ENCODE measurements around the gene PRR16.

Gene PRR16

DNA sequence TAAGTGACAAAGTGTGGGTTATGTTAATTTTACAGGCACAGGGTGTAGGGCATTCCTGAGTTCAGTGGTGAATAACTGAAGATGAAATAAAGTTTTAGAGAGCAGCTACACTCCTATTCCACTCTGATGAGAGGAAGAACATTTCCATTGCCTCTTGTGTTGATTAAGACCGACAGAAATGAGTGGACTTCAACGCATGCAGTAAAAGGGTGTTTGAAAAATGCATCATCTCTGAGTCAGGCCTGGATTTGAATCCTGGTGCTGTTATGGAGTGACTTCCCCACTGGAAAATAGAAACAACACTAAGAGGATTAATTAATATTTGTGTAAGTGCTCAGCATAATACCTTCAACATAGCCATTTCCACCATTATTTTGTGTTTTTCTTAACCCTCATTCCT lies 86.3 kb downstream of the PRR16 start:
- no peak overlapping the region for H3K27ac ChIP-seq (ENCODE audit: low read depth, low read length)
- no peaks in the 10 kb centered on the region for H3K27me3 ChIP-seq (ENCODE audit: control insufficient read depth in 5 of 5, insufficient read depth in 4 of 5, low read length in 5 of 5)
- no peaks in the 10 kb centered on the region for H3K4me1 ChIP-seq (ENCODE audit: control insufficient read depth in 5 of 5, insufficient read depth in 5 of 5, low read length in 5 of 5)
- no peak overlapping the region for H3K4me3 ChIP-seq (ENCODE audit: low read depth in 1 of 5, low read length in 5 of 5)
- H3K9ac ChIP-seq (ENCODE audit: low read length in 5 of 5): no peak overlapping the region
- H3K36me3 ChIP-seq (ENCODE audit: control insufficient read depth in 5 of 5, insufficient read depth in 5 of 5, low read length in 5 of 5): no peaks in the 10 kb centered on the region
- H3K9me3 ChIP-seq (ENCODE audit: control insufficient read depth in 5 of 5, low read length in 5 of 5): no peaks in the 10 kb centered on the region

DNA sequence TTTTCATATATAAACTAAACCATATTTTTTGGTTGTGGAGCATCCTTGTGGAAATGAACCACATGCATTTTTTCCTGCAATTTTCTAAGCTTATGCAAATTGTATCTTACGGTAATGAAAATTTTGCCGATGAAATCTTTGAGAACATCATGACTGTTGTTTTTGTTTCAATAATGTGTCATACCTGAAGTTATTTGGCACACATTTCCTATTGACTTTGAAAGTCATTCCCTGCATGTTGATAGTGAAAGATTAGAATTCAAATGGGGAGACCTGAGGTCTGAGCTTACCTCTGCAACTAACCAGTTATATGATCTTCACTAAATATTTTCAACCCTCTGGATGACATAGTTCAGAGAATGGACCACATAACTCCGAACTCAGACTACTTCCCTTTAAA lies 88.5 kb downstream of the PRR16 start:
- Histone ChIP-seq H3K4me1 (ENCODE audit: control insufficient read depth in 5 of 5, insufficient read depth in 5 of 5, low read length in 5 of 5) (no peaks in the 10 kb centered on the region), H3K36me3 (ENCODE audit: control insufficient read depth in 5 of 5, insufficient read depth in 5 of 5, low read length in 5 of 5) (no peaks in the 10 kb centered on the region), H3K27me3 (ENCODE audit: control insufficient read depth in 5 of 5, insufficient read depth in 4 of 5, low read length in 5 of 5) (no peaks in the 10 kb centered on the region), H3K9ac (ENCODE audit: low read length in 5 of 5) (no peak overlapping the region), H3K27ac (ENCODE audit: low read depth, low read length) (no peak overlapping the region), H3K4me3 (ENCODE audit: low read depth in 1 of 5, low read length in 5 of 5) (no peak overlapping the region), H3K9me3 (ENCODE audit: control insufficient read depth in 5 of 5, low read length in 5 of 5) (no peaks in the 10 kb centered on the region)

DNA sequence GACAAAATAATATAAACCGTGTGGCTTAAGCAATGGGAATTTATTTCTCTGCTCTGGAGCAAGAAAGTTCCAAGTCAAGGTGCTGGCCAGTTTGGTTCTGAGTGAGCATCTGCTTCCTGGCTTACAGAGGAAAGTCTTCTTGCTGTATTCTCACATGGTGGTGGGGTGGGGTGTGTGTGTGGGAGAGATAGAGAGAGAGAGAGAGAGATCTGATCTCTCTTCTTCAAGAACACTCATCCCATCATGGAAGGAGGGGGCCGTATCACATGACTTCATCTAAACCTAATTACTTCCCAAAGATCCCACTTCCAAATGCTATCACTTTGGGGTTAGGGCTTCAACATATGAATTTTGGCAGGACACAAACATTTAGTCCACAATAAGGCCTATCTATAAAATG lies 91.2 kb downstream of the PRR16 start:
- Histone ChIP-seq H3K4me1 (ENCODE audit: control insufficient read depth in 5 of 5, insufficient read depth in 5 of 5, low read length in 5 of 5) (no peaks in the 10 kb centered on the region), H3K27ac (ENCODE audit: low read depth, low read length) (no peak overlapping the region), H3K9me3 (ENCODE audit: control insufficient read depth in 5 of 5, low read length in 5 of 5) (no peaks in the 10 kb centered on the region), H3K36me3 (ENCODE audit: control insufficient read depth in 5 of 5, insufficient read depth in 5 of 5, low read length in 5 of 5) (no peaks in the 10 kb centered on the region), H3K9ac (ENCODE audit: low read length in 5 of 5) (no peak overlapping the region), H3K27me3 (ENCODE audit: control insufficient read depth in 5 of 5, insufficient read depth in 4 of 5, low read length in 5 of 5) (no peaks in the 10 kb centered on the region), H3K4me3 (ENCODE audit: low read depth in 1 of 5, low read length in 5 of 5) (no peak overlapping the region)

- H3K27me3 ChIP-seq (ENCODE audit: control insufficient read depth in 5 of 5, insufficient read depth in 4 of 5, low read length in 5 of 5): no peaks in the 10 kb centered on the region
- no peak overlapping the region for H3K4me3 ChIP-seq (ENCODE audit: low read depth in 1 of 5, low read length in 5 of 5)
- H3K9ac ChIP-seq (ENCODE audit: low read length in 5 of 5): no peak overlapping the region
- H3K27ac ChIP-seq (ENCODE audit: low read depth, low read length): no peak overlapping the region
- H3K9me3 ChIP-seq (ENCODE audit: control insufficient read depth in 5 of 5, low read length in 5 of 5): no peaks in the 10 kb centered on the region
- H3K36me3 ChIP-seq (ENCODE audit: control insufficient read depth in 5 of 5, insufficient read depth in 5 of 5, low read length in 5 of 5): no peaks in the 10 kb centered on the region
- H3K4me1 ChIP-seq (ENCODE audit: control insufficient read depth in 5 of 5, insufficient read depth in 5 of 5, low read length in 5 of 5): no peaks in the 10 kb centered on the region
These were observed 99.9 kb downstream of the PRR16 start for GRCh38 chr5:120564013-120564412.

DNA sequence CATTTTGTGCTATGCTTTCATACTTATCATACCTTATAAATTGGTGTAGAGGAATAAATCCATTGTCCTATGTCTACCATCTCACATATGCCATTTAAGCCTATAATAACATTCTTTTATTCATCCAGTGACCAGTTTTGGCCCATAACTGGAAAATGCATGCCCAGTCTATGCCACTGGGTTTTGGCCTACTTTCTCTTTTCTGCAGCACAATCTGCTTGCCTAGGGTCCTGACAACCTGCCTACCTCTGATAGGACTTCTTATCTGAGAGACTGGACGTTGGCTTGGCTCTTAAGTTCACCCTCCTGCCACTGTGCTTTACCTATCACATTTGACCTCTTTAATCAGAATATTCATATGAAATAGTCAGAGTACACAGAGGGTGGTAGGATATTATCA lies 103.0 kb downstream of the PRR16 start:
- no peaks in the 10 kb centered on the region for H3K27me3 ChIP-seq (ENCODE audit: control insufficient read depth in 5 of 5, insufficient read depth in 4 of 5, low read length in 5 of 5)
- no peaks in the 10 kb centered on the region for H3K4me1 ChIP-seq (ENCODE audit: control insufficient read depth in 5 of 5, insufficient read depth in 5 of 5, low read length in 5 of 5)
- H3K9me3 ChIP-seq (ENCODE audit: control insufficient read depth in 5 of 5, low read length in 5 of 5): no peaks in the 10 kb centered on the region
- no peaks in the 10 kb centered on the region for H3K36me3 ChIP-seq (ENCODE audit: control insufficient read depth in 5 of 5, insufficient read depth in 5 of 5, low read length in 5 of 5)
- H3K27ac ChIP-seq (ENCODE audit: low read depth, low read length): no peak overlapping the region
- no peak overlapping the region for H3K4me3 ChIP-seq (ENCODE audit: low read depth in 1 of 5, low read length in 5 of 5)
- H3K9ac ChIP-seq (ENCODE audit: low read length in 5 of 5): no peak overlapping the region

- Histone ChIP-seq H3K9me3 (ENCODE audit: control insufficient read depth in 5 of 5, low read length in 5 of 5) (no peaks in the 10 kb centered on the region), H3K27me3 (ENCODE audit: control insufficient read depth in 5 of 5, insufficient read depth in 4 of 5, low read length in 5 of 5) (no peaks in the 10 kb centered on the region), H3K36me3 (ENCODE audit: control insufficient read depth in 5 of 5, insufficient read depth in 5 of 5, low read length in 5 of 5) (no peaks in the 10 kb centered on the region), H3K4me1 (ENCODE audit: control insufficient read depth in 5 of 5, insufficient read depth in 5 of 5, low read length in 5 of 5) (no peaks in the 10 kb centered on the region), H3K27ac (ENCODE audit: low read depth, low read length) (no peak overlapping the region), H3K9ac (ENCODE audit: low read length in 5 of 5) (no peak overlapping the region), H3K4me3 (ENCODE audit: low read depth in 1 of 5, low read length in 5 of 5) (no peak overlapping the region)
These were observed 103.8 kb downstream of the PRR16 start for GRCh38 chr5:120567921-120568320.

DNA sequence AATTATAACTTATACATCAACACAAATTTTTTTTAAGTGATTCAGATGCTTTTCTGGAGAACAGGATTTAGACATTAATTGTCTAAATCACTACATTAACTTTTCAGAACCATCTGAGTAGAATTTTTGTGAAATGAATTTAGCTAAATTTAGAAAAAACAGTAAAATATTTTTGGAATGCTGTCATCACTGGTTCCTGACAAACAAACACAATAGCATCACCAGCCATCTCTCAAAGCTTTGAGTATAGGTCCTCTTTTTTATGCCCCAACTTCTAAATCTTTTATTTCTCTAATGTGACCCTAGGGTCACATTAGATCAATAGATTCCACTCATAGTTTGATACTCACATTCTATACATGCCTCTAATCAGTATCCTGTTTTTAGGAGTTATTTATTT lies 104.6 kb downstream of the PRR16 start:
- Histone ChIP-seq H3K9me3 (ENCODE audit: control insufficient read depth in 5 of 5, low read length in 5 of 5) (no peaks in the 10 kb centered on the region), H3K27ac (ENCODE audit: low read depth, low read length) (no peak overlapping the region), H3K4me1 (ENCODE audit: control insufficient read depth in 5 of 5, insufficient read depth in 5 of 5, low read length in 5 of 5) (no peaks in the 10 kb centered on the region), H3K27me3 (ENCODE audit: control insufficient read depth in 5 of 5, insufficient read depth in 4 of 5, low read length in 5 of 5) (no peaks in the 10 kb centered on the region), H3K36me3 (ENCODE audit: control insufficient read depth in 5 of 5, insufficient read depth in 5 of 5, low read length in 5 of 5) (no peaks in the 10 kb centered on the region), H3K4me3 (ENCODE audit: low read depth in 1 of 5, low read length in 5 of 5) (no peak overlapping the region), H3K9ac (ENCODE audit: low read length in 5 of 5) (no peak overlapping the region)

GRCh38 chr5:120576588-120576987 lies 112.5 kb downstream of the PRR16 start:
- H3K4me3 ChIP-seq (ENCODE audit: low read depth in 1 of 5, low read length in 5 of 5): no peak overlapping the region
- no peak overlapping the region for H3K9ac ChIP-seq (ENCODE audit: low read length in 5 of 5)
- H3K27me3 ChIP-seq (ENCODE audit: control insufficient read depth in 5 of 5, insufficient read depth in 4 of 5, low read length in 5 of 5): no peaks in the 10 kb centered on the region
- H3K4me1 ChIP-seq (ENCODE audit: control insufficient read depth in 5 of 5, insufficient read depth in 5 of 5, low read length in 5 of 5): no peaks in the 10 kb centered on the region
- no peaks in the 10 kb centered on the region for H3K9me3 ChIP-seq (ENCODE audit: control insufficient read depth in 5 of 5, low read length in 5 of 5)
- H3K36me3 ChIP-seq (ENCODE audit: control insufficient read depth in 5 of 5, insufficient read depth in 5 of 5, low read length in 5 of 5): no peaks in the 10 kb centered on the region
- H3K27ac ChIP-seq (ENCODE audit: low read depth, low read length): no peak overlapping the region

- H3K4me3 ChIP-seq (ENCODE audit: low read depth in 1 of 5, low read length in 5 of 5): no peak overlapping the region
- H3K27ac ChIP-seq (ENCODE audit: low read depth, low read length): no peak overlapping the region
- H3K9me3 ChIP-seq (ENCODE audit: control insufficient read depth in 5 of 5, low read length in 5 of 5): no peaks in the 10 kb centered on the region
- no peaks in the 10 kb centered on the region for H3K27me3 ChIP-seq (ENCODE audit: control insufficient read depth in 5 of 5, insufficient read depth in 4 of 5, low read length in 5 of 5)
- no peaks in the 10 kb centered on the region for H3K4me1 ChIP-seq (ENCODE audit: control insufficient read depth in 5 of 5, insufficient read depth in 5 of 5, low read length in 5 of 5)
- H3K36me3 ChIP-seq (ENCODE audit: control insufficient read depth in 5 of 5, insufficient read depth in 5 of 5, low read length in 5 of 5): no peaks in the 10 kb centered on the region
- H3K9ac ChIP-seq (ENCODE audit: low read length in 5 of 5): no peak overlapping the region
These were observed 118.5 kb downstream of the PRR16 start for GRCh38 chr5:120582635-120583034.

DNA sequence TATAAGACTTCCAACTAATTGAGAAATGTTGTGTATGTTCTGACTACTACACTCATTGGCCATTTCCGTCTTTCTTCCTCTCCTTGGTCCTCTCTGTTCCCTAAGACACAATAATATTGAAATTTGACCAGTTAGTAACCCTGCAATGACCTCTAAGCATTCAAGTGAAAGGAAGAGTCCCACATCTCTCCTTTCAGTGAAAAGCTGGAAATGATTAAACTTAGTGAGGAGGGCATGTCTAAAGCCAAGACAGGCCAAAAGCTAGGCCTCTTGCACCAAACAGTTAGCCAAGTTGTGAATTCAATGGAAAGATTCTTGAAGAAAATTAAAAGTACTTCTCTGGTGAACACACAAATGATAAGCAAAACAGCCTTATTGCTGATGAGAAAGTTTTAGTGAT lies 122.5 kb downstream of the PRR16 start:
- H3K9me3 ChIP-seq (ENCODE audit: control insufficient read depth in 5 of 5, low read length in 5 of 5): no peaks in the 10 kb centered on the region
- no peak overlapping the region for H3K4me3 ChIP-seq (ENCODE audit: low read depth in 1 of 5, low read length in 5 of 5)
- H3K27ac ChIP-seq (ENCODE audit: low read depth, low read length): no peak overlapping the region
- H3K36me3 ChIP-seq (ENCODE audit: control insufficient read depth in 5 of 5, insufficient read depth in 5 of 5, low read length in 5 of 5): no peaks in the 10 kb centered on the region
- no peaks in the 10 kb centered on the region for H3K27me3 ChIP-seq (ENCODE audit: control insufficient read depth in 5 of 5, insufficient read depth in 4 of 5, low read length in 5 of 5)
- no peak overlapping the region for H3K9ac ChIP-seq (ENCODE audit: low read length in 5 of 5)
- H3K4me1 ChIP-seq (ENCODE audit: control insufficient read depth in 5 of 5, insufficient read depth in 5 of 5, low read length in 5 of 5): no peaks in the 10 kb centered on the region

DNA sequence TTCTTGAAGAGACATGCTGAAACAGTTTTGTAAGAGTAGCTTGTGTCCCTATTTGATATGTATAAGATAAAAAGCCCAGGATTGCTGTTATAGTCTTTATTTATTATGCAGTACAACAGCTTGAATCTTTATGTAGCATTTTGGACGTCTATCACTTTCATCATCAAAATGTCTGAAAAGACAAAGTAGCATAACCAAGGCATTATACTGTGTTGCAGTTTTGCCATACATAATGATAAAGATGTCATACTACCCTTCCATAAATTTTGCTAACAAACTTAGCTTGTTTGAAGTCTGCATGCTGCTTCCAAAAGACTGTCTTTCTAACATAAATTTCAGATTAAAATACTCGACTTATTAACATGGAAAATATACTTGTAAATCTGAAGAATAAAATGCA lies 127.8 kb downstream of the PRR16 start:
- H3K27me3 ChIP-seq (ENCODE audit: control insufficient read depth in 5 of 5, insufficient read depth in 4 of 5, low read length in 5 of 5): no peaks in the 10 kb centered on the region

More for the DNA sequence above, 127.8 kb downstream of the PRR16 start:
- no peak overlapping the region for H3K27ac ChIP-seq (ENCODE audit: low read depth, low read length)
- no peak overlapping the region for H3K4me3 ChIP-seq (ENCODE audit: low read depth in 1 of 5, low read length in 5 of 5)
- no peaks in the 10 kb centered on the region for H3K4me1 ChIP-seq (ENCODE audit: control insufficient read depth in 5 of 5, insufficient read depth in 5 of 5, low read length in 5 of 5)
- no peak overlapping the region for H3K9ac ChIP-seq (ENCODE audit: low read length in 5 of 5)
- H3K9me3 ChIP-seq (ENCODE audit: control insufficient read depth in 5 of 5, low read length in 5 of 5): no peaks in the 10 kb centered on the region
- H3K36me3 ChIP-seq (ENCODE audit: control insufficient read depth in 5 of 5, insufficient read depth in 5 of 5, low read length in 5 of 5): no peaks in the 10 kb centered on the region
